HS-5 (cell line): ENCODE results near the gene ATP2A3.

Experiments
- DNase-seq: peaks from one replicate; pipeline ENCODE4 v3.0.0-alpha.2; 2012; ENCODE audit warnings: low read depth

The ATP2A3 gene

DNA sequence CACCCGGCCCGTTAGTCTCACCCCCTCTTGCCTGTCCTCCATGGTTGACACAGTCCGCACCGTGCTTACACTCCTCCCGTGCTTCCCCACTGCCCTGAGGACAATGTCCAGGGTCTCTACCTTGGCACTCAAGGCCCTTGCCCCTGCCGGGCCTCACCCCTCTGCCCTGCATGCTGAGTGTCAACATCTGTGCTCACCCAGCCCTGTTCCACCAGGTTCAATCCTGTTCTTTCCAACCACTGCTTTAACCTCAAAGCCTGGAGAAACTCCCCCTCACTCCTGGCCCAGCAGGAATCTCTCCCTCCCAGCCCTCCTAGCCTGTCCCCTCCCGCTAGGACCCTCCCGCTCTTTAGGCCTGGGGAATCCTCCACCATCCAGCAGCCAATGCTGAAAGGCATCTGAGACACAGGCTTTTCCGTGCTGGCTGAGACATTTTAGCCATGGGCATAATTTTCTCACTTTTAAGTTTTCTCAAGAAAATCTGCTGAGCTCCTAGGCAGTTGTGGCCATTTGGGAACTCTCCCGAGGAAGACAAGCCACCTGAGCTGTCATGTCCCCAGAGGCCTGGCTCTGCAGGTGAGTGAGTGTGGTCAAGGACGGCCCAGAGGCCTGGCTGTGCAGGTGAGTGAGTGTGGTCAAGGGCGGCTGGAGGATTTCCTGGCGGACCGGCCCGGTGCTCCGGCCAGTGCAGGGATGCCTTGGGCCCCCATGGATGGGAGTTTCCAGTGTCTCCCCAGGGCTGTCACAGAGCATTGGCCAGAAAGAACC lies 37.2 kb downstream of the ATP2A3 start:
- DNase-seq, result no peak

DNA sequence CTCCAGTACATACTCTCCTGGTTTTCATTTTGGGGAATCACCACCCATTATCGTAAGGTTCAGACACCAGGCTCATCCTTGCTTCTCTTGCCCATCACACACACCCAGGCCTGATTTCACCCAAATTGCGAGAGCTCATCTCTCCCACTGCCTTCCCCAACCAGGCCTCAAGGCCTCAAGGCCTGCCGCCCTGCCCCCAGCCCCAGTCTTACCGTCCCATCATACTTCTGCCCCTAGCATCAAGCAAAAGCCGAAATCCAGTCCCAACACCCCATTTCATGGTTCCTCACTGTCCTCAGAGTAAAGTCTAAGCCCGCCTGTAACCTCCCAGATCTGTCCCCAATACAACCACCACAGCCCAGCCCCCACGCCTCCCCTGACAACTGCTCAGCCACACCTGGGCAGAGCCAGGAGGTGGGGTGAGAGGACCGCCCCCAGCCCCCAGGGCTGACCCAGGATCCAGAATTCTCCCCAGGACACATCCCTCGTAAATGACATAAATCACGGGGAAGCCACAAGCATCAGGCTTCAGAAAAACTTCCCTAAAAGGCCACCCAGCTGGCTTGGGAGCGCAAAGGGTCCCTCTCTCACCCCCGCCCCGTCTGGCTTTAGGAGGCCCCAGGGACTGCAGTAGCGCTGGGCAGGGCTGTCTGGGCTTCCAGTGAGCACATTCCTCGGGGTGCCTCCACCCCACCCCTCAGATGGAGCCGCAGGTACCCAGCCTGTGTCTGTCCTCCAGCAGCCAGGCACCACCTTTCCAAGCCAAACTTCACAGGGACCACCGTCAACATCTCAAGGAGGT lies 38.4 kb downstream of the ATP2A3 start:
- no peak for DNase-seq

DNA sequence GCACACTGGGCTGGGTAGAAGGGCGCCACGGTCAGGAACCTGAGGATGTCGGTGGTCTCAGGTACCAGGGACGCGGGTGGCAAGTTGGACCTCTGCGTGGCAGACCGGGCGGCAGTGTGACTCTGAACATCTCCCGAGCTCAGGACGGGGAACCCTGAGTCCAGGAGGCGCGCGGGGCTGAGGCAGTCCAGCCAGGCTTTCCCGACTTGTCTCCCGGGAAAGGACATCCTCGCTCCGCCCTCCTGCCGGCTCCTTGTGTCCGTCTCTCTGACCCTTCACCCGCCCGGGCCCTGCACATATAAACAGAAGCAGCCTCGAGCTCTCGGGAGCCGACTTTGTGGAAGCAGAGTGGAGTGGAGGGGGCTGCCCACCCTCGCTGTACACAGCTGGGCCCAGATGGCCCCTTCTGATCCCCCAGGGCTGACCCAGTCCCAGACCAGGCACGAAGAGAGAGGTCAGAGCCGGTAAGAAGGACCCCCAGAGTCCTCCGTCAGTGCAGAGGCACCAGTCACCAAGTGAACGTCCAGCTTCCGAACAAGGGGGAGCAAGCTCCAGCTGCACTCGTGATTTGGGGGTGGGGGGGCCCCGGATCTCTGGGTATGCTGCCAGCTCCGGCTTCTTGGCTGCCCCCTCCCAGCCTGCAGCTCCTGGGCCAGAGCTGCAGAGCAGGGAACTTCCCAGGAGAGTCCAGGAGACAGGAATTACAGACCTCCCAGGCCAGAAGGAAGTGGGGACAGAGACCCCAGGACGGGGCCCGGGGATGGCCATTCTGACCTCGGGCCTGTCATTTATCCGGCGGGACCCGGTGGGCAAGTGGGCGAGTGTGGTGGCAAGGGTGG lies 39.5 kb downstream of the ATP2A3 start:
- no peak for DNase-seq

DNA sequence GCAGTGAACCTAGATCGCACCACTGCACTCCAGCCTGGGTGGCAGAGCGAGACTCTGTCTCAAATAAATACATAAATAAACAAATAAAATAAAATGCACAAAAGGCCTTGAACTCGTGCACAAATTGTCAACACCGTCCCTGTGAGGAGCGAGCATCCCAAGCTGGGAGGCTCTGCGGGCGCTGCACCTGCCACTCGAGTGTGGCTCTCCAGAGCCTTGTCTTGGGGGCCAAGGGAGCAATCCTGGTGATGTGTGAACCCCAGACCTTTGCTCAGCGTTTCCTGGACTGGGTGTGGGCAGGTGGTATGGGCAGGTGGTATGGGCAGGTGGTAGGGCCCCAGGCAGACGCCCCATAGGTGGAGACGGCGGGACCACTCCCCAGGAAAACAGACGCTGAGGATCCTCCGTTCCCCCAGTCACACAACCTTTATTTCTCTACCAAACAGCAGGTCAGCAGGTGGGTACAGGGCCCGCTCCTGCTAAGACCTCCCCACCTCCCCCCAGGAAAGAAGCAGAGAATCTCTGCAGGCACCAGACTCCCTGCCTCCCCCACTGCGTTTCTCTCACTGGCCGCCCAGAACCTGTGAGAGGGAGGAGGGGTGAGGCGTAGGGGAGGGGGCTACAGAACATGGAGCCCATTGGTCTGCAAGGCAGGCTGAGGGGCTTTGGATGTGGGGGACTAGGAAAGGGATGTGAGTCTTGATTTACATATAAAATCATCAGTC lies 40.6 kb downstream of the ATP2A3 start:
- DNase-seq, result no peak

DNA sequence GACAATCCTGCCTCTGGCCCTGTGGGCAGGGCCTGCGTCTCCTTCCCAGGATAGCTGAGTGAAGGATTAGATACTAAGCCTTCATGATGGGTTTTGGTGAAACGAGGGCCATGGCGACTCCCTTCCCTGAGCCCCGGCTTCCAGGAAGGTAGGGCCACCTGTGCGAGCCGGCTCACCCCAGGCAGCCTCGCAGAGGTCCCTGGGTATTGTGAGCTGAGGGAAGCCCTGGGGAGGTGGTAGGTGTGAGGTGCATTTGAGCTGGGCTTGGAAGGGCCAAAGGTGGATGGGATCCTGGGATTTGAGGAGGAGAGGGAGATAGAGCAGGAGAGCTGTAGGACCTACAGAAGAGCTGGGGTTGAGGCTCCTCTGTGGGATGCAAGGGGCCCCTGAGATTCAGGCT lies 41.5 kb downstream of the ATP2A3 start:
- DNase-seq, result no peak

DNA sequence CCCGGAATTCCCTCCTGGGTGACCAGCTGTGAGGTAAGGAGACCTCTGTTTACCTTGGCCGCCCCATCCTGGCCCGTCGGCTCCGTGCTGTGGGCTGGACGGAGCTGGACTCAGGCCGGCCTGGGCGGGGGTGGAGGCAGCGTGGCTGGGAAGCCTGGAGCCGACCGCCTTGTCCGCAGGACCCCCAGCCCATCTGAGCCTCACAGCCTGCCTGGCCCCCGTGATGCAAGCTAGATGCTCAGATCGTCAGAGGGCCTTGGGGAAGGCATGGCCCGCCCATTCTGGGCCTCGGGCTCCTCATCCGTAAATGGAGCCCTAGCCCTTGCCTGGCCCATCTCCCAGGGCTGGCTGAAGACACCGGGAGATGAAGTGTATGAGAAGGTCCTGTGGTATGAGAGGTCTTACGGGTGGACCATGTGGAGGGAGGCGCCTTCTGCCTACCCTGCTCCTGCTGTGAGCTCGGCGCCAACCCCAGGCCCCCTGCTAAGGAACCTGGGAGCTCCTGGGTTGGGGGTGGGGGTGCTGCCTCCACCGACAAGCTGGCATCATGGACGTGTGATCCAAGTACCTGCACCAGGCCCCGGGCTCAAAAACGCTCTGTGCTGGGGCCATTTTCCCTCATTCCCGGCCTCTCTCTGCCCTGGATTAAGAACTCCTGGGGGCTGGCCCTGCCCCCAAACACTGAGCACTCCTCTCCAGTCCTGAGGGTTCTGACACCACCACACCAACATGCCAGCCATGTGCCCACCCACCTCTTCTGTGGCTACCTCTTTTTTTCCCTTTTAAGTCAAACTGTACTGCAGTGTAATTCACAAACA lies 42.5 kb downstream of the ATP2A3 start:
- DNase-seq, result no peak

DNA sequence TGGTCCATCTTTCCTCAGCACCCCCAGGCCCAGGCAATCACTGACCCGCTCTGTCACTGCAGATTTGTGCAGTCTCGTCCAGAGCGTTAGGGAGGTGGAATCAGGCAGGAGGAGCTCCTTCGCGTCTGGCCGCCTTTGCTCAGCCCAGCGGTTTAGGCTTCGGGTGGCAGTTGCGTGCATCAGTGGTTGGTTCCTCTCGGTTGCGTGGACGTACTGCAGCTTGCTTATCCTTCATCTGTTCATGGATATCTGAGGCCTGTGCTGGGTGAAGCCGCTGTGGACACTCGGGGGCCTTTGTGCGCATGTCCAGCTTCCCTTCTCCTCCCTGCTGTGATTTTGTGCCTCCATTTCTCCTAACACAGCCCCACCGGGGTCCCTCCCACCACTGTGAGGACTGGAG lies 43.2 kb downstream of the ATP2A3 start:
- DNase-seq, result no peak

DNA sequence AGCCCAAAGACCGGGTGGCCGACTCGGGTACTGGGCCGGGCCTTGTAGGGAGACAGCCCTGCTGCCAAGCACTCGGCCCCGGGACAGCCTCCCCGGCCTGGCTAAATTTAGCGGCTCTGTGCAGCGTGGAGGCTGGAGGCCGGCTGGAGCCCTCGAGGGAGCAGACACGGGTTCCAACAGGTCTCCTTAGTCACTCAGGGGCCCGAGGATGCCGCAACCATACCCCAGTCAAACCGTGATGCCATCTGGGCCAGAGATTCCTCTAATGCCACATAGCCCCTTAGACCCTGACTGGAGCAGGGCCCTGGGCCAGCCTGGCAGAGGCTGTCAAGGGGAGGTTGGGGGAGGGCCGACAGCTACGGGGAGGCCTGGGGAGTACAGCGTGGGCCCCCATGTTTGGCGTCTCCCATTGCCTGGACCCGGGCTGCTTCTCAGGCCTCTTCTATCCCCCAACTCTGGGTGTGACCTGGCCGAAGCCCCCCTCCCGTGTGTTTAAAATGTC lies 45.1 kb downstream of the ATP2A3 start:
- DNase-seq, result no peak

DNA sequence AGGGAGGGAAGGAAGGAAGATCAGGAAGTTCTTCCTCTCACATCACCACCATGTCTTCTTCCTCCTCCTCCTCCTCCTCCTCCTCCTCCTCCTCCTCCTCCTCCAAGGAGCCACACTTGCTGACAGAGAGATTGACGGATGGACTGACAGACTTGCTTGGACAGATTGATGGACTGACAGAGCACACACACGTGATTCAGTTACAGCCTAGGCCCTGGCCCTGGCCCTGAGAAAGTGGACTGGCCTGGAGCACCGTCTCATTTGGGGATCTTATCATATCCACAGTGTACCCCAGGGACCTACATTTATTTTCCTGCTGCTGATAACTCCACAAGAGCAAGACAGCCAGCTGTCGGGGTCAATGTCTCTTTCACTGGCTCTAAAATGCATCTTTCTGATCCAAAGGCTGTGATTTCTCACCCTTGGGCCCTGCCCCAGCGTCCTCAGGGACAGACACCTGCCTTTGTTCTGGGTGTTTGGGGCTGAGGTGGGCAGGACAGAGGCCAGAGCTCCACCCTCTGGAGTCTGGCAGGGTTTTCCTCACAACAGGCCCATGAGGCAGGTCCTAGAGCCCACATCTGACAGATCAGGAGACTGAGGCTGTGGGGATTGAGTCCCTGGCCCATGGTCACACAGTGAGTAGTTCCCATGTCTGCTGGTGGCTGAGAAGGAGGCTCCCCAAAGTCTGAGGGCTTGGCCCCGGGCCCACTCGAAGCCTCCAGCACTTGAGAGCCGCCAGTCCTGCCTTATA lies 45.7 kb downstream of the ATP2A3 start:
- DNase-seq, result no peak

DNA sequence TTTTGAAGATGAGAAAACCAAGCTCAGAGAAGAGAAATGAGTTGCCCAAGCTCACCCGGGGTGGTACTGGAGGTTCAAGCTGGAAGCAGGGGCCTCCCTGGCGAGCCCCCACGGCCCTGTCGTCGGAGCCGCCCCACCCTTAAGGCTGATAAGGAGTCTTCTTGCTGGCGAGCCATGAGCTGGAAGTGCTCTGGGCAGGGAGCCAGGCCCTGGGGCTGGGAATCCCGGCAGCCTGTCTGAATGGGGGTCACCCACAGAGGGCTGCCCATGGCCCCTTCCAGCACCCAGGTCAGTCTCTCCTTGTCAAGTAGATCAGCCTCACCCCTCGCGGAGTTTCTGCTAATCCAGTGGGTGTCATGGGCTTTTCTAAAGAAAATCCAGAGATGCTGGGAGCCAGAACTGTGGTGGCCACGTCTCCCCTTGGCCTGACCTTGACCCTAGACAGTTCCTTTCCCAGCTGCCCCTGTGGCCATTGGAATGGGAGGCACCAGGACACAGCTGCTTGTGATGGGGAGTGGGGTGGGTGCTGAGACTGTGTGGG lies 46.8 kb downstream of the ATP2A3 start:
- DNase-seq, result no peak

DNA sequence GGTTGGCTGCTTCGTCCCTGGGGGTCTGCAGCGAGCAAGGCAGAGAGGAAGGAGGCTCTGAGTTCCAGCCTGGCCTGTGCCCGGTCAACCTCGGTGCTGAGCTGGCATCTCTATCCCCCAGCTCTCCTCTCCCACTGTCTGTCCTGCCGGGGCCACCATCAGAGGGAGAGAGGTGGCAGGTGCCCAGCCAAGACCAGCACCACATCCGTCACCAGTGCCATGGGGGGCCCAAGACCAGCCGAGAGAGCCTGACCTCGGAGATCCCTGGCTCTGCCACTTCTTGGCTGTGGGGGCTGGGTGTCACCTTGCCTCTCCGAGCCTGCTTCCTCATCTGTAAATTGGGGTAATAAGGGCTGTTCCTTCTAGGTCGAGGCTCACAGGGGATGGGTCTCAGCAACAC lies 47.4 kb downstream of the ATP2A3 start:
- no peak for DNase-seq

DNA sequence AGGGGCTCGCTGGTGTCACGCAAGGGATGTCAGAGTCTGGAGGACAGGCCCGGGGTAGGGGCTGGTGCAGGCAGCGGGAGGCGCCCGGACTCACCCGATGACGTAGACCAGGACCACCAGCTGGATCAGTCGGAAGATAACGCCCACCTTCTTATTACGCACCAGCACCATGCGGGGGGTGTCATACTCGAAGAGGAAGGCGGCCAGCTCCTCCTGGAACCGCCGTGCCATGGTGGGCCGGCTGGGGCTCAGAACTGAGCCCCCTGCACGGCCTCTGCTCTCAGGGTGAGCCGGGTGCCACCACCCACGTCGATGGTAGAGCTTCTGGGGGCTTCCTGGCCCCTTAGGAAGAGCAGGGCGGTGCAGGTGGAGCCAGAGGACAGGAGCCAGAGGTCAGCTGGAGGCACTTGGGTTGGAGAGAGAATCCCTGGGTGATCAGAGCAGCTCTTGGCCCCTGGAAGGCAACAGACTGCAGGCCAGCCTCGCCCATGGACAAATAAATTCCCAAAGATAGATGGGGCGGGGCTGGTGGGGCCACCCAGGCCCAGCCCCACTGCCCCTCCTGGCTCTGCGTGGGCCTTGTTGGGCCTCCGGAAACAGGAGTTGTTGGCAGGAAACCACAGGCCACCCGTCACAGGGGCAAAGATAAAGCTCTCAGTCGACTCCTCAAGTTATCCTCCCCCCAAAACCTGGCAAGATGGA lies 48.1 kb downstream of the ATP2A3 start, which contains the start of gene P2RX1:
Gene P2RX1, minus strand, starts transcription at position 471 of the 702 bp plus-strand sequence. Its CDS starts 240 bp downstream, at position 231.
- no peak for DNase-seq

DNA sequence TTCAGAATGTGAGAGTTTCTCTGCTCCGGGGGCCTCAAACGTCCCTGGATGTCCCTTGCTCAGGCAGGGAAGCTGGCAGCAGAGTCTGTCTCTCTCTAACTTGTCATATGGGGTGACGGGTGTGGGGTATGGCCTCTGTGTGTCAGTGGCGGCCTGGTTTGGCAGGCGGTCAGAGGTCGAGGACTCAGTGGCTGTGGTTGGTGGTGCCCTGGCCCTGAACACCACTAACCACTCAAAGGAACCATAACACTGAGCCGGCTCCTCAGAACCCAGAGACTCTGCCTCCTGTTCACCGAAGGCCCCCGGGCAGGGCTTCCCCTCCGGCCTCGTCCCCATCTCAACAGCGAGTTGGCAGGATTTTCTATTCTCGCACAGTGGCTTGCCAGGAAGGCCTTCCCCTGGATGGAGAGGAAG lies 48.6 kb downstream of the ATP2A3 start:
- no peak for DNase-seq

DNA sequence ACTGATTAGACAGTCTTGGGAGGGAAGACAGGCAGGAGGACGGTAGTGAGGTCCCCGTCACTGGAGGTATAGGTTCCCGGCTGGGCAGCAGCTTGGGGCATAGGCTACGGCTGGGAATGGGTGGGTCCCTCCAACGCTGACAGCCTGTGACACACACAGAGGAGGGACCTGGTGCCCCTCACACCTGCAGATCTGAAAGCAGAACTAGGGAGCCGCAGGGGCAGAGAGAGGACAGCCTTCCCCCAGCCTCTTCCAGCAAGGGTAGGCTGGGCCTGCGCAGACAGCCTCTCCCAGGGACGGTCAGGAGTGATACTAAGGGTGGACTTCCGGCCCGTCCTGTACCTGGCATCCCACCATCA lies 49.9 kb downstream of the ATP2A3 start:
- no peak for DNase-seq

DNA sequence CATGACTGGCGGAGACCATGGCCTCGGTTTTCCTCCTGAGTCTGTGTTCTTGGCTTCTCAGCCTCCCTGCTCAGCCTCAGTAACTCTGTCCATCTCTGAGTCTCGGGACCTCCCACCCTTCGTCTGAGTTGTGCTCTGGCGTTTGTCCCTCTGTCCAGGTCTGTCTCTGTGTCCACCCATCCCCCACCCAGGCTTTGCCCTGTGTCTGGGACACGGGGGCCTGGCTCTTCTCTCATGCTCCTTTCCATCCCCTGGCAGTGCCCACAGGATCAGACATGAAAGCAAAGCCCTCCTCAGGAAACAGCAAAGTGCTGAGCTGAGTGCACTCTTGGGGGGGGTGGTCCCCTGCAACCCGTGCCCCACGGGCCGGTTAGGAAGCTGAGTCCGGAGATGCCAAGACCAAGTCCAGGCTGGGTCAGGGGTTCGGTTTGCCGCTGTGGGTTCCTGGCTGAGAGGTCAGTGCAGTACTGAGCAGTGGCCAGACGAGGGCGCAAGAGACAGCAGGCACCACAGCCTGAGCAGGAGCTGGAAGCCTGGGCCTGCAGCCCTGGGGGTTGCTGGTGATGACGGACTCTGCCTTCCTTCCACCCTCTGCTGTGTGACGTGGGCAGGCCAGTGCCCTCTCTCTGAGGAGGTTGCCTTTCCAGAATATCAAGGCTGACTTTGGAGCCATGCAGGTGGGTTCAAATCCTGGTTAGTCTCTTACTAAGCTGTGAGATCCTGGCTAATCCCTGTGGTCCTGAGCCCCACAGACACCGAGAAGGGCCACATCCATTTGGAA lies 50.5 kb downstream of the ATP2A3 start:
- DNase-seq, result no peak

DNA sequence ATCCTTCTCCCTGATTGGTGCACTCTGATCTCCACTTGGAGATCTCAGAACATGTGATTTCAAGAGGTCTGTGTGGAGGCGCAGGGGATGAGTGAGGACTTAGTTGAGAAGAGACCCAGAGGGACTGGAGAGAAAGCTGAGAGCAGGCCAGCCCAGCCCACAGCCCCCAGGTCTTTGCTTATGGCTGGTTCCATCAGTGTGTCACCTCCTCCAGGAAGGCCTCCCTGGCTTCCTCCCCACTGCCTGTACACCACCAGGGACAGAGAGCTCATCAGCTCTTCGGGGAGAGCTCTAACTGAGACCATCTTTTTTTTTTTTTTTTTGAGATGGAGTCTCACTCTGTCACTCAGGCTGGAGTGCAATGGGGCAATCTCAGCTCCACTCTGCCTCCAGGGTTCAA lies 51.4 kb downstream of the ATP2A3 start:
- DNase-seq, result no peak

DNA sequence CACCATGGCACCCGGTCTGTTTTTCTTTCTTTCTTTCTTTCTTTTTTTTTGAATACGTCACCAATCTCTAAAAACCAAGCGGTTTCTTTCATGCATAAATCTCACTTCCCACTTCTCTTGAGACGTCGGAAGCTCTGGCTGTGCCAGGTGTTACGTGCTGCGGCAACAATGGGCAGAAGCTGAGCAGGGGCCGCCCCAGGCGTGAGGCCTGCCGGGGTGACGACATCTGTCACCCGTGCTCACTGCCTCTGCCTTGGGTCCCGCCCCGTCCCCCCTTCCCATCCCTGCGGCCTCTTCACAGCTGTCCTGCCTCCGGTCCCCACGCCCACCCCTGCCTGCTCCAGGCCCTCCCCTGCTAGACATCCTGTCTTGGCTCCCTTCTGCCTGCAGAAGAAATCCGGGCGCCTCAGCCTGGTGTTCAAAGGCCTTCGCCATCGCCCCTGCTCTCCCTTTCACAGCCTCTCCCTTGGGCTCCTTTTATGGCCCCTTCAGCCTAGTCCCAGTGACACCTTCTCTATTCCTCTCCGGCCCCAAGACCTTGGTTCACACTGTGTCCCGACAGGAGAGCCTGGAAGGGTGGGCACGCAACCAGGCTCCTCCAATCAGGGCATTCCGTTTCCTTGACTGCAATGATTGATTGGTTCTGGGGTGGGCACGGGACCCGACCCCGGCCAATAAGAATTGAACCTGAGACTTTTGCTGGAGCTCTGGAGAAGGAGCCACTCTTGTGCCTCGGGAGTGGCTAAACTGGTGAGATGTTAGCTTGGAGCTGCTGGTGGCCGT lies 52.8 kb downstream of the ATP2A3 start:
- no peak for DNase-seq
